Fibroblast of the conjunctiva (primary cell): ENCODE data around the gene FADS3.

Experiments used
- DNase-seq: peaks from one replicate; pipeline ENCODE4 v3.0.0-alpha.2; 2010; ENCODE audit warnings: low read depth

Gene FADS3

GRCh38 chr11:61875698-61876097, 15.6 kb downstream of the FADS3 start:
- no peak for DNase-seq

DNA sequence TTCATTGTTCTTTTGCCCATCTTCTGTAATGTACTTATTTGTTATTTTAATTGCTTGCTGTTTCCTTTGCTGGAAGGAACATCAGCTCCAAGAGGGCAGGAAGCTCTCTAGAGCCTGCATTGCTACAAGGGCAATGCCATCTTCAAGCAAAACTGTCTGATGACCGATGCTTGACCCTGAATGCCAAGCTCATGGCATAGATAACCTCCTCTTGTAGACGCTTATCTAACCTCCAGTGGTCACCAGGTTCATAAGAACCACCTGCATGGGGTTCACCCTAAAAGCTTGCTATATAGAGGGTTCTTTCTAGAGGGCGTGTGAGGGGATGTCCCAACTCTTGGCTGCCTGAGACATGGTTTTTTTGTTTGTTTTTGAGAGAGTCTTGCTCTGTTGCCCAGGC, 16.5 kb downstream of the FADS3 start:
- DNase-seq = no peak

- DNase-seq = no peak
These were observed 17.0 kb downstream of the FADS3 start for GRCh38 chr11:61874377-61874809.

DNA sequence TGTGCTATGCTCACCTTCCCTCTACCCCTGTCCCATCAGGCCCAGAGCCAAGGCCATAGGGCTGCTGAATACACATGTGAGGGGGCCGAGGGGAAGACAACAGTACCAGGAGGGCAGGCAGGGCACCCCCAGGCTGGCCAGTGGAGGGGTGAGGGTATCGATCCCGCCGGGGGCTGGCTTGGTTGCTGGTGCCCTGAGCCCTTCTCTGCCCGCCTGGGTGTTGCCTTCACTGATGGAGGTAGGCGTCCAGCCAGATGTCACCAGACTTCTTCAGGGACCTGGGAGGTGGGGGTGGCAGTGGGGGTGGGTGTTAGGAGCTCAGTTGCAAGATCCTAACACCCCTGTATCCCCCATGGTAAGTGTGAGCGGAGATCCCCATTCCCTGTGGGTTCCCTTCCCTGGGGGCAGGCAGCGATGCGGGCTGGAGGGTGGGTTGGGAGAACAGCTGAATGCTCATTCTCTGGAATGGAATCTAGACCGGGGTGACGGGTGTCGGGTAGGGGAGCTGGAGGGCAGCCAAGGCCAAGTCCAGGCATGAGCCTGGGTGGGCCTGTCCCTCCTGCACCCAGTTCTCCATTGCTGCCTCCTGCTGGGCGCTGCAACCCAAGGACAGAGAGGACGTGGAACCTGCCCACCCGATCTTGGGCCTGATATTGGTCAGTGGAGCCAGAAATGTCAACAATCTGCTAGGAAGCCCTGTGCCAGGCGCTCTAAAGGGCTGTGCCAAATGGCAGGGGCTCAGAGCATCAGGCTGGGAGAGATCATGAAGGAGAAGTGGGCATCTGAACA, 17.6 kb downstream of the FADS3 start:
- DNase-seq = no peak

DNA sequence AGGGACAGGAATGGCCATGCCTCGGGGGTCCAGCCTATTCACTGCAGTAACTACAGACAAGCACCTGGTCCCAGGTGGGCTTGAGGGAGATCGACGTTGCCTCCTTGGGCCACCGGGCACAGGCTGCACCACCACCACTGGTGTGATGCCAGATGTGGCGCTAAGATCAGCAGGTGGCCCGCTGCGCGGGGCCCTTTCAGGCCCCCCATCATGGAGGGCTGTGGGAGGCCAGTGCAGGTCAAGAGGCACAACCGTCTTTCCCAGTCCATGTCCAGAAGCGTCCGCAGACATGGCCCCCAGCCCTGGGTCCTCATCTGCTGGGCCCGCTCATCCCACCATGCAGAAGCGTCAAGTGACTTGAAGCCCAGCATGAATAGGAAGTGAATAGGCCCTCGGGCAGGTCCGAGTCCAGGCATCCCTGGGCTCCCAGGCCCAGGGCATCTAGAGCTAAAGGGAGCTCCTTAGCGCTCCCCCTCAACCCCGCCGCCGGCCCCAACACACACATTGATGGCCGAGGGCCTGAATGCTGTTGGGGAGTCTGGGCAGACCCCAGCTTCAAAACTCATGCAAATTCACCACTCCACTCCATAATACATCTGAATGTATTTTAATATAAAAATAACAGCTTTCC, 18.3 kb downstream of the FADS3 start:
- no peak for DNase-seq

DNA sequence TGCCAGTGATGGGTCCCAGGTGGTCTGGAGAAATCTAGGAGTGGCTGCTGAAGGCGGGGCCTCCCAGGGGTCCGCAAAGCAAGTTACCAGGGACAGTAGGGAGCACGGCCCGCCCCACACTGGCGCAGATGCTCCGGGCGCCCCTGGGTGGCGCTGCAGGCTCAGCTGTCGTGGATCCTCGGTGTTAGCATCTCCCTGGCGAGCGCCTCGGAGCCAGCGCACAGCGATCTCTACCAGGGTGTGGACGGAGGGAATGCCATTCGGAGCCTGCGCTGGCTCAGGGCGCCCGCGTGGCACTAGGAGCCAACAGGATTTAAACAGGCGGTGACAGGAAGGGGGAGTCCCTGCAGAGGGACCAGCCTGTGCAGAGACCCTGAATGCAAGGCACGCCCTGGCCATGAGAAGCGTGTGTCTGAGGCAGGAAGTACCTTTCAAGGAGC, 20.2 kb downstream of the FADS3 start:
- DNase-seq = peak; percentile 74

- DNase-seq = no peak
These were observed 20.8 kb downstream of the FADS3 start for GRCh38 chr11:61870541-61871031.

DNA sequence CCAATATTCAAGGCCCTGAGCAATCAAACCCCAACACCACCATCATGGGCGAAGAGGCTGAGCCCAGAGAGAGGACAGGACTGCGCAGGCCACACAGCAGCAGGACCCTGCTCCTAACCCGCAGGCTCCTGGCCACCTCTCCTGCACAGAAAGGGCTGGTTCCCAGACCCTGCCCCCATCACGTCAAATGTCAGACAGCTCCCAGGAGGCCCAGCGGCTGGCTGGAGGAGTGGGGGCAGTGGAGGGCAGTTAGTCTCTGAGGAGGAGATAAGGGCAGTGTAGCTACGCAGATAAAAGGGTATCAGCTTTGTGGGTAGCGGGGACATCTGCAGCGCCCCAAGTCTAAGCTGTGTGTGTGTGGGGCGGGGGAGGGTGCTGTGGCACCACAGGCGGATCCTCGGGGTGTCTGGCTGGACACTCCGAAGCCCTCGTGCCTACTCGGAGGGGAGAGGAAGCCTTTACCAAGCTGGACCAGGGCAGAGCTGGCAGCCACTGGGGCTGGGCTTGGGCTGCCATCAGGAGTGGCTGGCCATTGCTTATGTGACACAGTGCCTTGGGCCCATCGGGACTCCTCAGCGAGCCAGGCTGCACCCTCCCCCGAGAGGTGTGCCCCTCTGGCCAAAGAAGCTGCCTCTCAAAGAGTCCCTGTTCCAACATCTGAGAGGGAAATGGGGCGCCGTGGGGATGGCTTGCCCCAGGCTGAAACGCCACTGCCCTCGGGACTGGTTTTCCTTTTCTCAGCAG, 21.5 kb downstream of the FADS3 start:
- DNase-seq = no peak

GRCh38 chr11:61869429-61869707, 22.0 kb downstream of the FADS3 start:
- no peak for DNase-seq

DNA sequence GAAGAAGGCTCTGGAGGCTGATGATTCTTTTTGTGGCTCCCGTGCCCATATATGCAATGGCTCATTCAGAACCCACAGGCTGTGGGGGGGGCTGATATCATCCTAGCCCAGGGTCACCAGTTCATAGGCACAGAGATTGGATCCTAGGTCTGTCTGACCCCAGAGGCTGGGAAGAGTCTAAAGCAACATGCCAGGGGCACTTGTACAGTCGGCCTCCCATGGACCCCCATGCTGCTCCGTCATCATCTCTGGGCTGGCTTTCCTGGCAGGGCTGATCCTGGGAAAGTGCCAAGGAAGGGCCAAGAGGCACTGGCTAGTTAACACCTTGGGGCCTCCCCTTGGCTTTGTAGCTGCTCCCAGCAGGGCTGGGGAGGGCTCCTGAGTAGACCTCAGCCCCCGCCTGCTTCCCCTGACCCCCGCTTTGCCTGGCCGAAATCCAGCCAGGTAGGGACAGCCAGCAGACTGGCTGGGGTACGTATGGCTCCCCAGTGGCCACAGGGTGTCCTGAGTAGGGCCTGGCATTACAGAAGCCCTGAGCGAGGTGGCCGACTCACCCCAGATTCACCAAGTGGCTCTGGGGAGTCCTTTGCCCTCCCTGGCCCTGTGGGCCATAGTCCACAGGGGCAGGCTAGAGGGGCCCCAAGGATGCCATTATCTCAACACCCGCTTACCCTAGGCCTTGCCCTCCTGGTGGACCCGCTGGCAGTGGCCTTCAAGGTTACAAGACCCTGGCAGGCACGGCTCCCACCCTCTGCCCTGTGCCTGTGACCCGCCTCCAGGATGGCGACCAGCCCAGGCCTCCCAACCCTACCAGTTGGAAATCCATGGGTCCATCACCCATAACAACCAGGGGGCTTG, 22.5 kb downstream of the FADS3 start:
- DNase-seq = no peak

GRCh38 chr11:61866958-61867343, 24.4 kb downstream of the FADS3 start:
- no peak for DNase-seq

- no peak for DNase-seq
These were observed 25.0 kb downstream of the FADS3 start for GRCh38 chr11:61866231-61866957.

- no peak for DNase-seq
These were observed 26.2 kb downstream of the FADS3 start for GRCh38 chr11:61864814-61865775.

GRCh38 chr11:61863548-61864081, 27.7 kb downstream of the FADS3 start:
- DNase-seq = no peak

DNA sequence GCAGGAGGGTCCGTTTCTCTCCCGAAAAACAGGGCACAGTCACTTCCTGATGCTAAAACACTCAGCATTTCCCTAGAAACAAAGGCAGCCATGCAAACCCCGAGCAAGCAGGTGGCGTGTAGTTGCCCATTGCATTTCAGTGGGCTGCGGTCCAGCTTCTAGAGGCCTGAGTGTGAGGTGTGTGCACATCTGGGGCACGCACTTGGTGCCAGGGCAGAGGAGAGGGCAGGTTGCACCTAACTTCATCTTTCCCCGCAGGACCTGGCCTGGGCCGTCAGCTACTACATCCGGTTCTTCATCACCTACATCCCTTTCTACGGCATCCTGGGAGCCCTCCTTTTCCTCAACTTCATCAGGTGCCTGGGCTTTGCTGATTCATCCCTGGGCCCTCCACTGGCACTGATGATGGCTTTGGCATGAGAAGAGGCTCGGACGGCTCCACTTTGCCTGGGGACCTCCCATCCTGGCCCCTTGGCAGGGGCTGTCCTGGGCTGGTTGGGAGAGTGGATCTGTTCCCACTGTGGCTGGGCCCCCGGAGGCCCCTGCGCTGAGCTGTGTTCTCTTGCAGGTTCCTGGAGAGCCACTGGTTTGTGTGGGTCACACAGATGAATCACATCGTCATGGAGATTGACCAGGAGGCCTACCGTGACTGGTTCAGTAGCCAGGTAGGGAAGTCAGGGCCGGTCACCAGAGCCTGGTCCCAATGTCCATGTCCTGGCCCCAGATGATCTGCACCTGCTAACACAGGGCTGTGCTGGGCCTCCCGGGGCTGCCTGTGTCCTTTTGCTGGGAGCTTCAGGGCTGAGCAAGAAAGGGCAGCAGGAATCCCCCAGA, 28.4 kb downstream of the FADS3 start:
- no peak for DNase-seq

DNA sequence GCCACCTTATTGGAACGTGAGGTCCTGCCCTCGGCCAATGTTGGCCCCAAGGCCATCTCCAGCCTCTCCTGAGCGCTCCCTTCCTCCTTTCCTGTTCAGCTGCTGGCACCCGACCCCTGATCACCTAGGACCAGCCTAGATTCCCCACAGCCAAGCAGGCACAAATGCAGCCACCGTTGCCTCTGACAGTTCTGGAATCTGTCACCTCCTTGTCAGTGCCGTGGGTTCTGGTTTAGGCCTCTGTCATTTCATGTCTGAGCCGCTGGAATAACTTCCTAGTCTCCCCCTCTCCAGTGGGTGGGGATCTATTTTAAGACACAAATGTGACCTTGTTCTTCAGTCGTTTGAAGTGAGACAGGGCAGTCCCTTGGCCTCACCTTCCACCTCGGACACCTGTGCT, 29.7 kb downstream of the FADS3 start:
- DNase-seq = no peak

GRCh38 chr11:61860054-61860903, 31.1 kb downstream of the FADS3 start:
- DNase-seq = no peak
